Measurements from ENCODE around the gene CSTF1. TPM values are rescaled to one million over a fixed set of nuclear protein-coding genes. Genes with fewer than 3 reads are reported as not detected.

Gene CSTF1
- total RNA-seq, 1 donor from 2014 or later = 38.6 TPM

DNA sequence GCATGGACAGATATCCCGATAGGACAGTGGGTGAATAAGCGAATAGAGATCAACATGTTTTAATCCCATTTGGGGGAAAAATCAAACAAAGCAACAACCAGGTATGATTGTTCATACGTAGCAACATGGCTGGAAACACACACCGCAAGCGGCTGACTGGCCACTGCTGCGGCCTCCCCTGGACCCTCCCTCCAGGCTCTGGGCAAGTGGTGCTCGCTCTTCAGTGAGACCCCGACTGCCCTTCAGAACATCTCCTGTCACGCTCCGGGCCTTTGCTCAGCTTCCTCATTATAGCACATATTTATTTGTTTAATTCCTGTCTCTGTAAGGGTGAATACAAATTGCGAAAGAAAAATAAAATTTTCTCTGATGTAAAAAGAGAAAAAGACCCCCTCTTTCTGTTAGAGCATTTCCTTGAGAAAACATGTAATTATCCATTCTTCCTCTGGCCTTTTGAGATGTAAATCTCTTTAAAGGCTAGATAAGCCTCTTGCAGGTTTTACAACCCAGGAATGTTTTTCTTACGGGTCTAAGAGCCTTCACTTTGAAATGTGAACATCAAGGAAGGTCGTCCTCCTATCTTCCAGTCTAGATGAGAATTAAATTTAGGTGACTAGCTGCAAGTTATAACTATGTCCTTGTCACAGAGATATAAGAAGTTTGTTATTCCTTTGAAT, 44.7 kb upstream of the CSTF1 start:
- TF ChIP-seq, protein P1, sequence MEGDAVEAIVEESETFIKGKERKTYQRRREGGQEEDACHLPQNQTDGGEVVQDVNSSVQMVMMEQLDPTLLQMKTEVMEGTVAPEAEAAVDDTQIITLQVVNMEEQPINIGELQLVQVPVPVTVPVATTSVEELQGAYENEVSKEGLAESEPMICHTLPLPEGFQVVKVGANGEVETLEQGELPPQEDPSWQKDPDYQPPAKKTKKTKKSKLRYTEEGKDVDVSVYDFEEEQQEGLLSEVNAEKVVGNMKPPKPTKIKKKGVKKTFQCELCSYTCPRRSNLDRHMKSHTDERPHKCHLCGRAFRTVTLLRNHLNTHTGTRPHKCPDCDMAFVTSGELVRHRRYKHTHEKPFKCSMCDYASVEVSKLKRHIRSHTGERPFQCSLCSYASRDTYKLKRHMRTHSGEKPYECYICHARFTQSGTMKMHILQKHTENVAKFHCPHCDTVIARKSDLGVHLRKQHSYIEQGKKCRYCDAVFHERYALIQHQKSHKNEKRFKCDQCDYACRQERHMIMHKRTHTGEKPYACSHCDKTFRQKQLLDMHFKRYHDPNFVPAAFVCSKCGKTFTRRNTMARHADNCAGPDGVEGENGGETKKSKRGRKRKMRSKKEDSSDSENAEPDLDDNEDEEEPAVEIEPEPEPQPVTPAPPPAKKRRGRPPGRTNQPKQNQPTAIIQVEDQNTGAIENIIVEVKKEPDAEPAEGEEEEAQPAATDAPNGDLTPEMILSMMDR (IDR thresholded peaks at IDR 0.05) = no peak
- Mint-ChIP-seq H3K4me3 (ENCODE audit: unreplicated experiment) (no peak overlapping the region), H3K27me3 (ENCODE audit: unreplicated experiment) (peaks cover 73% of the 10 kb centered on the region), H3K36me3 (ENCODE audit: unreplicated experiment) (no peaks in the 10 kb centered on the region), H3K9me3 (ENCODE audit: unreplicated experiment) (no peaks in the 10 kb centered on the region), H3K27ac (ENCODE audit: unreplicated experiment) (no peak overlapping the region), H3K4me1 (ENCODE audit: unreplicated experiment) (peaks cover 4% of the 10 kb centered on the region)
- DNase-seq (ENCODE audit: extremely low spot score, unreplicated experiment) = no peak

DNA sequence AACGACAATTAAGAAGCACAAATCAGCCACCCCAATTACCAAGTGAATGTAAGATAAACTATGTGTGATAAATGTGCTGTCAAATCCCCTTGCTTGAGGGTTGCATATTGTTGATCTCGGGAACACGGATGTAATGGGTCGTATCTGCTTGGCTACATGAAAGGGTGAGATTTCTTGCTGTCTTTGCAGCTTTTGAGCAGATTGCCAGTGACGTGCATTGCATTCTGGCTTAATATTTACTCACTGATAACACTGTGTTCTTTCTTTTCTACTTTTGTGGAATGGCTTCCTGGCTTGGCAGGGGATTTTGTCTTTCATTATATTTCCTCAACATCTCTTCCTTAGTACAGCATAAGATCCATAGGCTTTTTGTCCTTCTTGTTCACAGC, 44.1 kb upstream of the CSTF1 start:
- H3K27ac Mint-ChIP-seq (ENCODE audit: unreplicated experiment) = no peak overlapping the region
- no peak overlapping the region for H3K4me3 Mint-ChIP-seq (ENCODE audit: unreplicated experiment)
- peaks cover 70% of the 10 kb centered on the region for H3K27me3 Mint-ChIP-seq (ENCODE audit: unreplicated experiment)
- H3K4me1 Mint-ChIP-seq (ENCODE audit: unreplicated experiment) = peaks cover 4% of the 10 kb centered on the region
- TF ChIP-seq, protein P1 (IDR thresholded peaks at IDR 0.05) = no peak
- H3K36me3 Mint-ChIP-seq (ENCODE audit: unreplicated experiment) = no peaks in the 10 kb centered on the region
- H3K9me3 Mint-ChIP-seq (ENCODE audit: unreplicated experiment) = no peaks in the 10 kb centered on the region
- DNase-seq (ENCODE audit: extremely low spot score, unreplicated experiment) = no peak

DNA sequence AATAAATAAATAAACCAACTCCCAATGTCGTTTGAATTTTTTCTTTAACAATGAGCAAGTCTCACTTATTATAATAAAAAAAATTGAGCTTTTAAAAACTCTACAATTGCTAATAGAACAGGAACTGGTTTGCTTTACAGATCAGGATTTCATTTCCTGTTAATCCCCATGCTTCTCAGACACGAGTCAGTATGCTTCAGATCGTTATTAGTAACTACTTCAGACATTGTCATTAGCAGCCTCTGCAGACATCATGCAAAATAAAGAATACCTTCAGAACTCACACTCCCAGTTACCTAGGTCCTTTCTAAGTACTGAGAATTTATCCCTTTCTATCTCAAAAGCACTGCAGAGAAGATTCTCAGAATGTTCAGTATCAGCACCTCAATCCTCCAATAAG, 43.7 kb upstream of the CSTF1 start:
- H3K27ac Mint-ChIP-seq (ENCODE audit: unreplicated experiment) = no peak overlapping the region
- no peaks in the 10 kb centered on the region for H3K36me3 Mint-ChIP-seq (ENCODE audit: unreplicated experiment)

DNA sequence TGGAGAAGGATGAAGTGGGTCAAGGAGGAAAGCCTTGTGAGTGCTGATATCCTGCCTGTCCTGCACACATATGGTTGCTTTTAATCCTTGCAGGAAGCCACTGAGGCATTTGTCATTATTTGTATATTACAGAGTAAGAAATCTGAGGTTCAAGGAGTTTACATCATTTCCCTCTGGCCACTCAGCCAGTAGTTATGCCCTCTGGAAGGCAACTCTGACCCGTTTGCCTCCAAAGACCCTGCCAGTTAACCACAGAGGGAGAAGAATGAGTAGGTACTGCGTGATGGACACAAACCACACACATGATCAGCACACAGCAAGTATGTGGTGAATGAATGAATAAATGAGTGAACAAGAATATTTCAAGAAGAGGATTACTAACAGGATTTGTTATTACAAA, 41.6 kb upstream of the CSTF1 start:
- peaks cover 58% of the 10 kb centered on the region for H3K27me3 Mint-ChIP-seq (ENCODE audit: unreplicated experiment)
- TF ChIP-seq, protein P1 (IDR thresholded peaks at IDR 0.05) = no peak
- H3K9me3 Mint-ChIP-seq (ENCODE audit: unreplicated experiment) = no peaks in the 10 kb centered on the region
- no peak for DNase-seq (ENCODE audit: extremely low spot score, unreplicated experiment)
- no peaks in the 10 kb centered on the region for H3K36me3 Mint-ChIP-seq (ENCODE audit: unreplicated experiment)
- H3K4me1 Mint-ChIP-seq (ENCODE audit: unreplicated experiment) = no peaks in the 10 kb centered on the region
- H3K27ac Mint-ChIP-seq (ENCODE audit: unreplicated experiment) = no peak overlapping the region
- no peak overlapping the region for H3K4me3 Mint-ChIP-seq (ENCODE audit: unreplicated experiment)

More for the DNA sequence above, 43.7 kb upstream of the CSTF1 start:
- Mint-ChIP-seq H3K9me3 (ENCODE audit: unreplicated experiment) (no peaks in the 10 kb centered on the region), H3K4me1 (ENCODE audit: unreplicated experiment) (peaks cover 3% of the 10 kb centered on the region), H3K4me3 (ENCODE audit: unreplicated experiment) (no peak overlapping the region), H3K27me3 (ENCODE audit: unreplicated experiment) (peaks cover 69% of the 10 kb centered on the region)
- TF ChIP-seq, protein P1 (IDR thresholded peaks at IDR 0.05) = no peak
- DNase-seq (ENCODE audit: extremely low spot score, unreplicated experiment) = no peak

DNA sequence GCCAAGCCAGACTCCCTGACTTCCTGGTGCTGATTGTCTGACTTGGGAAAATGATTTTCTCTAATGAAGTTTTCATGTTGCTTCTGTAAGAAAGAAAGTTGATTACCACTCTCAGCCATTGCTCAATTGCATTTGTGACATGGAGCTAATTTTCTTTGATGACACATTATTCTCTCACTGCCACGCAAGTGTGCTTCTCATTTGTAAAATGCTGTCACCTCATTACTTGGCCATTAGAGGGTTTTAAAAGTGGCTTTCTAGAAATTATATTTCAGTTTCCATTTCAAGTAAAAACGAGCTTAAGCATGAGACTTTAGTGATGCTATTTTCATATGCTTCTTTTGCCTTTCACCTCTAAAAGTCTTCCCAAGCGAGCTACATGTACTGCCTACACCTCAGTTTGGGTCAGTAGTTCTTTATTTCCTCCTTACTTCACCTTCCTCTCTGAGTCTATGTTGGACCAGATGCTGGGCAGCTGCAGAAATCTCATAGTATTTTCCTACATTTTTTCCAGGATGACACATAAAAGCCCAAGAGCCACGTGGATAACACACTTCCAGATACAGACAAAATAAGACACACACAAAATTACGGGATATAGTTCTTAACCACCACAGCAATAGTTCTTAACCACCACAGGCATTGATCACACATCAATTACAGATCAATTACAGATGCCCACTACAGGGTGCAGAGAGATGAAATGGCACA, 39.9 kb upstream of the CSTF1 start:
- no peaks in the 10 kb centered on the region for H3K9me3 Mint-ChIP-seq (ENCODE audit: unreplicated experiment)
- no peaks in the 10 kb centered on the region for H3K36me3 Mint-ChIP-seq (ENCODE audit: unreplicated experiment)
- DNase-seq (ENCODE audit: extremely low spot score, unreplicated experiment) = no peak
- TF ChIP-seq, protein P1 (IDR thresholded peaks at IDR 0.05) = no peak
- H3K4me3 Mint-ChIP-seq (ENCODE audit: unreplicated experiment) = no peak overlapping the region
- H3K27me3 Mint-ChIP-seq (ENCODE audit: unreplicated experiment) = peaks cover 55% of the 10 kb centered on the region
- H3K4me1 Mint-ChIP-seq (ENCODE audit: unreplicated experiment) = no peaks in the 10 kb centered on the region
- H3K27ac Mint-ChIP-seq (ENCODE audit: unreplicated experiment) = no peak overlapping the region
